HEK293 (cell line): Measurements from ENCODE around the gene SPOCK1.

Source experiments
- CTCF ChIA-PET: fragments of 350-600 bp; formaldehyde crosslinking; extraction: SDS; loops from one replicate; lab custom pipeline; 2021; ENCODE audit warnings: antibody characterized with exemption; lab: Yijun Ruan, JAX
- POLR2A ChIA-PET: fragments of 300-600 bp; formaldehyde crosslinking; extraction: SDS; loops from one replicate; lab custom pipeline; 2020; ENCODE audit warnings: antibody characterized with exemption, inconsistent platforms; lab: Yijun Ruan, JAX
- H3K27ac ChIP-seq: fragments of 200-500 bp; sonication (Bioruptor generic); 2 replicates; pipeline ENCODE4 v1.5.1; 2014; ENCODE audit warnings: low read depth, low read length, control low read depth, inconsistent platforms; ENCODE audit errors: extremely low read depth
- H3K36me3 ChIP-seq, 2 experiments: fragments of 200-500 bp in 1 of 2; sonication (Bioruptor generic) in 1 of 2; 1 replicate in 1 of 2; 2 replicates in 1 of 2; pipeline ENCODE4 v1.5.1; 2014 to 2017; ENCODE audit warnings: inconsistent platforms in 2 of 2, low read length in 2 of 2; ENCODE audit not compliant: control insufficient read depth in 2 of 2, insufficient read depth in 1 of 2
- H3K4me1 ChIP-seq: fragments of 200-500 bp; sonication (Bioruptor generic); 2 replicates; pipeline ENCODE4 v1.5.1; 2014; ENCODE audit warnings: mild to moderate bottlenecking, low read length, inconsistent platforms; ENCODE audit not compliant: control insufficient read depth, insufficient read depth
- H3K4me3 ChIP-seq: 2 replicates; pipeline ENCODE4 v1.5.1; 2011; ENCODE audit warnings: low read depth, mild to moderate bottlenecking, control low read depth, low read length, moderate library complexity
- H3K9me3 ChIP-seq: fragments of 200-500 bp; sonication (Bioruptor generic); 2 replicates; pipeline ENCODE4 v1.5.1; 2014; ENCODE audit warnings: low read depth, low read length, inconsistent platforms; ENCODE audit not compliant: control insufficient read depth, insufficient read depth
- GLI2 ChIP-seq: fragments of 450-650 bp; formaldehyde crosslinking; IDR thresholded peaks from 2 replicates; pipeline ENCODE4; 2017; ENCODE audit warnings: missing biosample characterization, missing genetic modification characterization, low read depth, borderline replicate concordance
- ZFP69B ChIP-seq: fragments of 450-650 bp; formaldehyde crosslinking; IDR thresholded peaks from 2 replicates; pipeline ENCODE4 v1.5.1; 2016; ENCODE audit warnings: missing biosample characterization, missing genetic modification characterization
- ZIC2 ChIP-seq: fragments of 450-650 bp; formaldehyde crosslinking; IDR thresholded peaks from 2 replicates; pipeline ENCODE4 v1.5.1; 2016; ENCODE audit warnings: missing biosample characterization, missing genetic modification characterization
- ZNF132 ChIP-seq: fragments of 450-650 bp; formaldehyde crosslinking; IDR thresholded peaks from 2 replicates; pipeline ENCODE4 v1.5.1; 2017; ENCODE audit warnings: missing biosample characterization, missing genetic modification characterization, borderline replicate concordance
- ZNF174 ChIP-seq: fragments of 450-650 bp; formaldehyde crosslinking; IDR thresholded peaks from 2 replicates; pipeline ENCODE4 v1.5.0; 2017; ENCODE audit warnings: missing biosample characterization, mild to moderate bottlenecking, missing genetic modification characterization
- ZNF211 ChIP-seq: fragments of 450-650 bp; formaldehyde crosslinking; IDR thresholded peaks from 2 replicates; pipeline ENCODE4 v1.5.1; 2016; ENCODE audit warnings: low read depth, missing biosample characterization, missing genetic modification characterization
- ZNF221 ChIP-seq: fragments of 450-650 bp; formaldehyde crosslinking; IDR thresholded peaks from 2 replicates; pipeline ENCODE4 v1.5.1; 2017; ENCODE audit warnings: missing biosample characterization, missing genetic modification characterization, borderline replicate concordance
- ZNF239 ChIP-seq: fragments of 450-650 bp; formaldehyde crosslinking; IDR thresholded peaks from 2 replicates; pipeline ENCODE4 v1.5.1; 2016; ENCODE audit warnings: missing biosample characterization, missing genetic modification characterization
- ZNF274 ChIP-seq, 2 experiments: fragments of 200-500 bp in 1 of 2; fragments of 450-650 bp in 1 of 2; sonication (Bioruptor generic) in 1 of 2; formaldehyde crosslinking in 1 of 2; IDR thresholded peaks; 2 replicates each; pipeline versions ENCODE4 v1.5.1 to v1.6.1; 2014 to 2016; ENCODE audit warnings: borderline replicate concordance in 1 of 2, inconsistent platforms in 1 of 2, low read length in 1 of 2, missing biosample characterization in 1 of 2, missing genetic modification characterization in 1 of 2
- ZNF335 ChIP-seq: fragments of 450-650 bp; formaldehyde crosslinking; conservative IDR thresholded peaks from 2 replicates; pipeline ENCODE4 v1.5.1; 2016; ENCODE audit warnings: missing biosample characterization, missing genetic modification characterization
- ZNF433 ChIP-seq: fragments of 450-650 bp; formaldehyde crosslinking; IDR thresholded peaks from 2 replicates; pipeline ENCODE4 v1.5.1; 2016; ENCODE audit warnings: missing biosample characterization, missing genetic modification characterization, low read depth
- ZNF529 ChIP-seq: fragments of 450-650 bp; formaldehyde crosslinking; IDR thresholded peaks from 2 replicates; pipeline ENCODE4 v1.5.1; 2017; ENCODE audit warnings: missing genetic modification characterization, missing biosample characterization; ENCODE audit not compliant: insufficient replicate concordance
- ZNF585B ChIP-seq: fragments of 450-650 bp; formaldehyde crosslinking; IDR thresholded peaks from 2 replicates; pipeline ENCODE4 v1.5.1; 2016; ENCODE audit warnings: missing biosample characterization, missing genetic modification characterization
- ZXDB ChIP-seq: fragments of 450-650 bp; formaldehyde crosslinking; IDR thresholded peaks from 2 replicates; pipeline ENCODE4 v1.5.1; 2016; ENCODE audit warnings: missing biosample characterization, missing genetic modification characterization
- TF ChIP-seq, protein P1 (sequence below): fragments of 450-650 bp; formaldehyde crosslinking; IDR thresholded peaks from 2 replicates; pipeline ENCODE4 v1.5.1; 2016; ENCODE audit warnings: missing biosample characterization, missing genetic modification characterization
- TF ChIP-seq, protein P2 (sequence below): fragments of 450-650 bp; formaldehyde crosslinking; IDR thresholded peaks from 2 replicates; pipeline ENCODE4 v1.5.0; 2017; ENCODE audit warnings: missing biosample characterization, missing genetic modification characterization, borderline replicate concordance
- TF ChIP-seq, protein P3 (sequence below): fragments of 450-650 bp; formaldehyde crosslinking; conservative IDR thresholded peaks from 2 replicates; pipeline ENCODE4 v1.5.1; 2016; ENCODE audit warnings: low read depth, missing biosample characterization, missing genetic modification characterization
- TF ChIP-seq, protein P4 (sequence below): fragments of 450-650 bp; formaldehyde crosslinking; IDR thresholded peaks from 2 replicates; pipeline ENCODE4 v1.5.1; 2017; ENCODE audit warnings: missing biosample characterization, missing genetic modification characterization
- TF ChIP-seq, protein P5 (sequence below): fragments of 450-650 bp; formaldehyde crosslinking; IDR thresholded peaks from 2 replicates; pipeline ENCODE4 v1.5.1; 2016; ENCODE audit warnings: missing biosample characterization, missing genetic modification characterization

The SPOCK1 gene

DNA sequence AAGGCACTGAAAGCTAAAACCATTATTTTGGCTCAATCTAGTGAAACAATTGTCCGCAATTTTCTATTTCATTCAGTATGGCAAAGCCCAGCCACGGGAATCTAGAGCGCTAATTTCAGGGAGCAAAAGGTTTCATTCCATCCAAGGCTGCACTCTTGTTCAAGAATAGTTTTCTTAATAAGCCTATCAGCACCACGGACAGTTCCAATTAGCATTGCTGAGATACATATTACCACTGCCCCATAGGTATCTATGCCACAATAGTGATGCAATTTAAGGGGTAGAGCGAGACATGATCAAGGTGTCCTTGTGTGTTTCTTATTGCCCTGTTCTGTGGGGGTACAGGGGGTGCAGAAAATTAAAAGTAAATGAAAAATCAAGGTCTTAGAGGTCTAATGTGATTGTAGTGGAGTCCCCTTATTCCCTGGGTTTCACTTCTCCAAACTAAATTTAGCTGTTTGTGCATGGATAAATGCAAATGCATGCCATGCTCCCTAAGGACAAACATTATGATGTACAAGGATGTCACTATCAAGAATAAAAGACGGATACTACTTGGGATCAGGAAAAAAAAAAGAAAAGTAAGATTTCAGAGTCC lies 45.5 kb downstream of the SPOCK1 start:
- ChIA-PET POLR2A (no interaction called here), CTCF (interaction anchor here (0.6 to 1.3 kb wide), 2 partner anchors 45 to 114 kb away, joined by 3 read pairs; partner anchors contain the start of gene SPOCK1)
- Histone ChIP-seq H3K36me3 (no peaks in the 10 kb centered on the region), H3K9me3 (no peaks in the 10 kb centered on the region), H3K27ac (no peak overlapping the region), H3K4me1 (no peaks in the 10 kb centered on the region), H3K4me3 (no peak overlapping the region)
- TF ChIP-seq, protein P1, sequence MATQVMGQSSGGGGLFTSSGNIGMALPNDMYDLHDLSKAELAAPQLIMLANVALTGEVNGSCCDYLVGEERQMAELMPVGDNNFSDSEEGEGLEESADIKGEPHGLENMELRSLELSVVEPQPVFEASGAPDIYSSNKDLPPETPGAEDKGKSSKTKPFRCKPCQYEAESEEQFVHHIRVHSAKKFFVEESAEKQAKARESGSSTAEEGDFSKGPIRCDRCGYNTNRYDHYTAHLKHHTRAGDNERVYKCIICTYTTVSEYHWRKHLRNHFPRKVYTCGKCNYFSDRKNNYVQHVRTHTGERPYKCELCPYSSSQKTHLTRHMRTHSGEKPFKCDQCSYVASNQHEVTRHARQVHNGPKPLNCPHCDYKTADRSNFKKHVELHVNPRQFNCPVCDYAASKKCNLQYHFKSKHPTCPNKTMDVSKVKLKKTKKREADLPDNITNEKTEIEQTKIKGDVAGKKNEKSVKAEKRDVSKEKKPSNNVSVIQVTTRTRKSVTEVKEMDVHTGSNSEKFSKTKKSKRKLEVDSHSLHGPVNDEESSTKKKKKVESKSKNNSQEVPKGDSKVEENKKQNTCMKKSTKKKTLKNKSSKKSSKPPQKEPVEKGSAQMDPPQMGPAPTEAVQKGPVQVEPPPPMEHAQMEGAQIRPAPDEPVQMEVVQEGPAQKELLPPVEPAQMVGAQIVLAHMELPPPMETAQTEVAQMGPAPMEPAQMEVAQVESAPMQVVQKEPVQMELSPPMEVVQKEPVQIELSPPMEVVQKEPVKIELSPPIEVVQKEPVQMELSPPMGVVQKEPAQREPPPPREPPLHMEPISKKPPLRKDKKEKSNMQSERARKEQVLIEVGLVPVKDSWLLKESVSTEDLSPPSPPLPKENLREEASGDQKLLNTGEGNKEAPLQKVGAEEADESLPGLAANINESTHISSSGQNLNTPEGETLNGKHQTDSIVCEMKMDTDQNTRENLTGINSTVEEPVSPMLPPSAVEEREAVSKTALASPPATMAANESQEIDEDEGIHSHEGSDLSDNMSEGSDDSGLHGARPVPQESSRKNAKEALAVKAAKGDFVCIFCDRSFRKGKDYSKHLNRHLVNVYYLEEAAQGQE (tag by site-specific recombination): peak; percentile 92
- TF ChIP-seq ZNF274 (IDR thresholded peaks at IDR 0.05; ENCODE audit: low read length) (no peak), ZNF274 (tag by site-specific recombination; IDR thresholded peaks at IDR 0.05; ENCODE audit: borderline replicate concordance) (no peak)

DNA sequence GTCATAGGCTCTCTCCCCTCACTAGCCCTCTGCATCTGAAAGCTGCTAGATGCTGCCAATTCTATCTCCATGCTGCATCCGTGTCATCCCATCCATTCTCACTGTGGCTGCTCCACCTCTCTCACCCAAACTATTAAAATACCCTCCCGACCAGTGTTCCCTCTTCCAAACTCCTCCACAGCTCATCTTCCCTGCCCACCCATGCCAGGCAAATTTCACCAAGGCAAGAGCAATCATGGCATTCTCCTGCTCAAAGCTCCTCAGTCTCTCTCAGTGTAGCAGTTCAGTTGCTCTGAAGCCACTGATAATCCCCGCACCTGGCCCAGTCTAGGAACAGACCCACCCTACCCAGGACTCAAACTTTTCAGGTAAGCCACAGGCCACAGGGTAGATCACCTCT lies 48.4 kb downstream of the SPOCK1 start:
- Histone ChIP-seq H3K9me3 (no peaks in the 10 kb centered on the region), H3K36me3 (no peaks in the 10 kb centered on the region), H3K4me1 (no peaks in the 10 kb centered on the region), H3K4me3 (no peak overlapping the region), H3K27ac (no peak overlapping the region)
- POLR2A ChIA-PET: no interaction called here
- CTCF ChIA-PET: no interaction called here
- TF ChIP-seq, protein P2, sequence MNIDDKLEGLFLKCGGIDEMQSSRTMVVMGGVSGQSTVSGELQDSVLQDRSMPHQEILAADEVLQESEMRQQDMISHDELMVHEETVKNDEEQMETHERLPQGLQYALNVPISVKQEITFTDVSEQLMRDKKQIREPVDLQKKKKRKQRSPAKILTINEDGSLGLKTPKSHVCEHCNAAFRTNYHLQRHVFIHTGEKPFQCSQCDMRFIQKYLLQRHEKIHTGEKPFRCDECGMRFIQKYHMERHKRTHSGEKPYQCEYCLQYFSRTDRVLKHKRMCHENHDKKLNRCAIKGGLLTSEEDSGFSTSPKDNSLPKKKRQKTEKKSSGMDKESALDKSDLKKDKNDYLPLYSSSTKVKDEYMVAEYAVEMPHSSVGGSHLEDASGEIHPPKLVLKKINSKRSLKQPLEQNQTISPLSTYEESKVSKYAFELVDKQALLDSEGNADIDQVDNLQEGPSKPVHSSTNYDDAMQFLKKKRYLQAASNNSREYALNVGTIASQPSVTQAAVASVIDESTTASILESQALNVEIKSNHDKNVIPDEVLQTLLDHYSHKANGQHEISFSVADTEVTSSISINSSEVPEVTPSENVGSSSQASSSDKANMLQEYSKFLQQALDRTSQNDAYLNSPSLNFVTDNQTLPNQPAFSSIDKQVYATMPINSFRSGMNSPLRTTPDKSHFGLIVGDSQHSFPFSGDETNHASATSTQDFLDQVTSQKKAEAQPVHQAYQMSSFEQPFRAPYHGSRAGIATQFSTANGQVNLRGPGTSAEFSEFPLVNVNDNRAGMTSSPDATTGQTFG (tag by site-specific recombination): no peak
- no peak for TF ChIP-seq ZNF239 (tag by site-specific recombination)
- TF ChIP-seq ZXDB: no peak
- TF ChIP-seq, protein P3, sequence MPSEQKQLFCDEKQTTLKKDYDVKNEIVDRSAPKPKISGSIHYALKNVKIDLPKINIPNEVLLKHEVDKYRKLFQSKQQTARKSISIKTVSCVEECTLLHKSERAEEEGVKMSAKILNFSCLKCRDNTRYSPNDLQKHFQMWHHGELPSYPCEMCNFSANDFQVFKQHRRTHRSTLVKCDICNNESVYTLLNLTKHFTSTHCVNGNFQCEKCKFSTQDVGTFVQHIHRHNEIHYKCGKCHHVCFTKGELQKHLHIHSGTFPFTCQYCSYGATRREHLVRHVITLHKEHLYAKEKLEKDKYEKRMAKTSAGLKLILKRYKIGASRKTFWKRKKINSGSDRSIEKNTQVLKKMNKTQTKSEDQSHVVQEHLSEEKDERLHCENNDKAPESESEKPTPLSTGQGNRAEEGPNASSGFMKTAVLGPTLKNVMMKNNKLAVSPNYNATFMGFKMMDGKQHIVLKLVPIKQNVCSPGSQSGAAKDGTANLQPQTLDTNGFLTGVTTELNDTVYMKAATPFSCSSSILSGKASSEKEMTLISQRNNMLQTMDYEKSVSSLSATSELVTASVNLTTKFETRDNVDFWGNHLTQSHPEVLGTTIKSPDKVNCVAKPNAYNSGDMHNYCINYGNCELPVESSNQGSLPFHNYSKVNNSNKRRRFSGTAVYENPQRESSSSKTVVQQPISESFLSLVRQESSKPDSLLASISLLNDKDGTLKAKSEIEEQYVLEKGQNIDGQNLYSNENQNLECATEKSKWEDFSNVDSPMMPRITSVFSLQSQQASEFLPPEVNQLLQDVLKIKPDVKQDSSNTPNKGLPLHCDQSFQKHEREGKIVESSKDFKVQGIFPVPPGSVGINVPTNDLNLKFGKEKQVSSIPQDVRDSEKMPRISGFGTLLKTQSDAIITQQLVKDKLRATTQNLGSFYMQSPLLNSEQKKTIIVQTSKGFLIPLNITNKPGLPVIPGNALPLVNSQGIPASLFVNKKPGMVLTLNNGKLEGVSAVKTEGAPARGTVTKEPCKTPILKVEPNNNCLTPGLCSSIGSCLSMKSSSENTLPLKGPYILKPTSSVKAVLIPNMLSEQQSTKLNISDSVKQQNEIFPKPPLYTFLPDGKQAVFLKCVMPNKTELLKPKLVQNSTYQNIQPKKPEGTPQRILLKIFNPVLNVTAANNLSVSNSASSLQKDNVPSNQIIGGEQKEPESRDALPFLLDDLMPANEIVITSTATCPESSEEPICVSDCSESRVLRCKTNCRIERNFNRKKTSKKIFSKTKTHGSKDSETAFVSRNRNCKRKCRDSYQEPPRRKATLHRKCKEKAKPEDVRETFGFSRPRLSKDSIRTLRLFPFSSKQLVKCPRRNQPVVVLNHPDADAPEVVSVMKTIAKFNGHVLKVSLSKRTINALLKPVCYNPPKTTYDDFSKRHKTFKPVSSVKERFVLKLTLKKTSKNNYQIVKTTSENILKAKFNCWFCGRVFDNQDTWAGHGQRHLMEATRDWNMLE (tag by site-specific recombination): no peak
- TF ChIP-seq ZNF529: no peak
- TF ChIP-seq, protein P4, sequence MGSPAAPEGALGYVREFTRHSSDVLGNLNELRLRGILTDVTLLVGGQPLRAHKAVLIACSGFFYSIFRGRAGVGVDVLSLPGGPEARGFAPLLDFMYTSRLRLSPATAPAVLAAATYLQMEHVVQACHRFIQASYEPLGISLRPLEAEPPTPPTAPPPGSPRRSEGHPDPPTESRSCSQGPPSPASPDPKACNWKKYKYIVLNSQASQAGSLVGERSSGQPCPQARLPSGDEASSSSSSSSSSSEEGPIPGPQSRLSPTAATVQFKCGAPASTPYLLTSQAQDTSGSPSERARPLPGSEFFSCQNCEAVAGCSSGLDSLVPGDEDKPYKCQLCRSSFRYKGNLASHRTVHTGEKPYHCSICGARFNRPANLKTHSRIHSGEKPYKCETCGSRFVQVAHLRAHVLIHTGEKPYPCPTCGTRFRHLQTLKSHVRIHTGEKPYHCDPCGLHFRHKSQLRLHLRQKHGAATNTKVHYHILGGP: no peak
- TF ChIP-seq ZNF335 (tag by site-specific recombination): no peak
- no peak for TF ChIP-seq ZIC2 (tag by site-specific recombination)
- TF ChIP-seq ZNF174 (tag by site-specific recombination): no peak
- TF ChIP-seq ZNF211: no peak
- TF ChIP-seq ZNF132 (tag by site-specific recombination): no peak
- TF ChIP-seq ZNF585B (tag by site-specific recombination): no peak
- no peak for TF ChIP-seq ZNF221
- TF ChIP-seq, protein P5, sequence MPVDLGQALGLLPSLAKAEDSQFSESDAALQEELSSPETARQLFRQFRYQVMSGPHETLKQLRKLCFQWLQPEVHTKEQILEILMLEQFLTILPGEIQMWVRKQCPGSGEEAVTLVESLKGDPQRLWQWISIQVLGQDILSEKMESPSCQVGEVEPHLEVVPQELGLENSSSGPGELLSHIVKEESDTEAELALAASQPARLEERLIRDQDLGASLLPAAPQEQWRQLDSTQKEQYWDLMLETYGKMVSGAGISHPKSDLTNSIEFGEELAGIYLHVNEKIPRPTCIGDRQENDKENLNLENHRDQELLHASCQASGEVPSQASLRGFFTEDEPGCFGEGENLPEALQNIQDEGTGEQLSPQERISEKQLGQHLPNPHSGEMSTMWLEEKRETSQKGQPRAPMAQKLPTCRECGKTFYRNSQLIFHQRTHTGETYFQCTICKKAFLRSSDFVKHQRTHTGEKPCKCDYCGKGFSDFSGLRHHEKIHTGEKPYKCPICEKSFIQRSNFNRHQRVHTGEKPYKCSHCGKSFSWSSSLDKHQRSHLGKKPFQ (tag by site-specific recombination): no peak
- TF ChIP-seq GLI2: no peak
- TF ChIP-seq ZFP69B: no peak
- no peak for TF ChIP-seq ZNF433 (tag by site-specific recombination)
